DMS79 treated with DMSO at 0.1 percent for 48 hours (cell line): Measurements from ENCODE around the gene MAPK14.

Experiments used
- DNase-seq: peaks from one replicate; lab custom pipeline; 2025; lab: John Stamatoyannopoulos, UW

MAPK14 gene

GRCh38 chr6:36138667-36139066, 111.1 kb downstream of the MAPK14 start:
- no peak for DNase-seq

GRCh38 chr6:36139431-36139830, 111.8 kb downstream of the MAPK14 start:
- no peak for DNase-seq

- no peak for DNase-seq
Observed at GRCh38 chr6:36139991-36140710, 112.5 kb downstream of the MAPK14 start.

GRCh38 chr6:36141091-36141490, 113.5 kb downstream of the MAPK14 start:
- DNase-seq: no peak

GRCh38 chr6:36141961-36142360, 114.4 kb downstream of the MAPK14 start:
- DNase-seq: no peak

GRCh38 chr6:36142971-36143838, 115.6 kb downstream of the MAPK14 start:
- no peak for DNase-seq

GRCh38 chr6:36145495-36145894, 117.9 kb downstream of the MAPK14 start:
- no peak for DNase-seq

GRCh38 chr6:36147294-36147693, 119.7 kb downstream of the MAPK14 start:
- no peak for DNase-seq

GRCh38 chr6:36149476-36149875, 121.9 kb downstream of the MAPK14 start:
- DNase-seq: no peak

GRCh38 chr6:36150283-36150682, 122.7 kb downstream of the MAPK14 start:
- no peak for DNase-seq

- peak; percentile 30 for DNase-seq
Observed at GRCh38 chr6:36154286-36154685, 126.7 kb downstream of the MAPK14 start.

- no peak for DNase-seq
Observed at GRCh38 chr6:36155662-36156061, 128.1 kb downstream of the MAPK14 start.

- no peak for DNase-seq
Observed at GRCh38 chr6:36160147-36160760, 132.6 kb downstream of the MAPK14 start.
